Mammary epithelial cell (primary cell): ENCODE results near the gene CCDC73.

Source experiments
- EZH2 ChIP-seq: IDR thresholded peaks from 2 replicates; pipeline ENCODE4 v1.6.1; 2012; ENCODE audit warnings: low read length, inconsistent platforms, borderline replicate concordance
- TF ChIP-seq, protein P1 (sequence below), 2 donors: IDR thresholded peaks in 1 of 2; conservative IDR thresholded peaks in 1 of 2; 2 replicates each; pipeline ENCODE4 v1.5.1; 2011 to 2012; ENCODE audit warnings: inconsistent platforms in 2 of 2, low read length in 2 of 2, mild to moderate bottlenecking in 2 of 2, control low read depth in 1 of 2, low read depth in 1 of 2; ENCODE audit not compliant: insufficient read depth in 1 of 2; ENCODE audit errors: extremely low read depth in 1 of 2

DNA sequence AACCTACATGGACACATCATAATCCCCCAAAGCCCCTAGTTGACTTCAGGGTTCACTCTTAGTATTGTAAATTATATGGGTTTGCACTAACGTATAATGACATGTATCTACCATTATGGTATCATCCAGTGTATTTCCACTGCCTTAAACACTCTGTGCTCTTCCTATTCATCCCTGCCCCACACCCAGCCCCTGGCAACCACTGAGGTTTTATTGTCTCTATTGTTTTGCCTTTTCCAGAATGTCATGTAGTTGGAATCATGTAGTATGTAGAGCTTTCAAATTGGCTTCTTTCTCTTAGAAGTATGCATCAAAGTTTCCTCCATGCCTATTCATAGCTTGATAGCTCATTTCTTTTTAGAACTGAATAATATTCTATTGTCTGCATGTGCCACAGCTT is 227.3 kb downstream of the CCDC73 start:
- TF ChIP-seq EZH2, result no peak
- TF ChIP-seq, protein P1, sequence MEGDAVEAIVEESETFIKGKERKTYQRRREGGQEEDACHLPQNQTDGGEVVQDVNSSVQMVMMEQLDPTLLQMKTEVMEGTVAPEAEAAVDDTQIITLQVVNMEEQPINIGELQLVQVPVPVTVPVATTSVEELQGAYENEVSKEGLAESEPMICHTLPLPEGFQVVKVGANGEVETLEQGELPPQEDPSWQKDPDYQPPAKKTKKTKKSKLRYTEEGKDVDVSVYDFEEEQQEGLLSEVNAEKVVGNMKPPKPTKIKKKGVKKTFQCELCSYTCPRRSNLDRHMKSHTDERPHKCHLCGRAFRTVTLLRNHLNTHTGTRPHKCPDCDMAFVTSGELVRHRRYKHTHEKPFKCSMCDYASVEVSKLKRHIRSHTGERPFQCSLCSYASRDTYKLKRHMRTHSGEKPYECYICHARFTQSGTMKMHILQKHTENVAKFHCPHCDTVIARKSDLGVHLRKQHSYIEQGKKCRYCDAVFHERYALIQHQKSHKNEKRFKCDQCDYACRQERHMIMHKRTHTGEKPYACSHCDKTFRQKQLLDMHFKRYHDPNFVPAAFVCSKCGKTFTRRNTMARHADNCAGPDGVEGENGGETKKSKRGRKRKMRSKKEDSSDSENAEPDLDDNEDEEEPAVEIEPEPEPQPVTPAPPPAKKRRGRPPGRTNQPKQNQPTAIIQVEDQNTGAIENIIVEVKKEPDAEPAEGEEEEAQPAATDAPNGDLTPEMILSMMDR (conservative IDR thresholded peaks at IDR 0.05 in 1 of 2, IDR thresholded peaks at IDR 0.05 in 1 of 2; ENCODE audit: extremely low read depth in 1 of 2, insufficient read depth in 1 of 2, low read depth in 1 of 2, low read length in 2 of 2), result no peak
